Stimulated activated CD4-positive, alpha-beta T cell treated with anti-CD3 and anti-CD28 coated beads, Interleukin-4, amount 100 ng/mL, for 48 hours (primary cell): ENCODE measurements around the gene PSAT1.
A peak's percentile ranks its signal among the peaks of the same experiment; 100 is the strongest.

Experiments
- DNase-seq, 2 donors: peaks; one replicate each; pipeline ENCODE4 v3.0.0-alpha.2; 2020; ENCODE audit warnings: low read depth in 2 of 2

The PSAT1 gene

GRCh38 chr9:78292716-78293497, 4.0 kb upstream of the PSAT1 start:
- DNase-seq, result no peak

- DNase-seq, result no peak
Observed at GRCh38 chr9:78294290-78295176, 2.4 kb upstream of the PSAT1 start.

GRCh38 chr9:78295177-78295575, 1.7 kb upstream of the PSAT1 start:
- no peak for DNase-seq

GRCh38 chr9:78295731-78296130, 1.2 kb upstream of the PSAT1 start:
- no peak for DNase-seq

GRCh38 chr9:78296201-78296892, 578 bp upstream of the PSAT1 start:
- peak in 1 of 2 donors; percentile 19 for DNase-seq

- no peak for DNase-seq
Observed at GRCh38 chr9:78297672-78297961, 692 bp downstream of the PSAT1 start.

GRCh38 chr9:78298046-78298765, 1.3 kb downstream of the PSAT1 start:
- DNase-seq, result peak in 1 of 2 donors; percentile 22

- DNase-seq, result no peak
Observed at GRCh38 chr9:78300209-78300608, 3.3 kb downstream of the PSAT1 start.

GRCh38 chr9:78301466-78301865, 4.5 kb downstream of the PSAT1 start:
- DNase-seq, result no peak

- DNase-seq, result no peak
Observed at GRCh38 chr9:78303377-78304062, 6.6 kb downstream of the PSAT1 start.

- no peak for DNase-seq
Observed at GRCh38 chr9:78304357-78304756, 7.4 kb downstream of the PSAT1 start.

- DNase-seq, result no peak
Observed at GRCh38 chr9:78306222-78307076, 9.5 kb downstream of the PSAT1 start.

GRCh38 chr9:78307360-78307759, 10.4 kb downstream of the PSAT1 start:
- DNase-seq, result no peak

- no peak for DNase-seq
Observed at GRCh38 chr9:78309066-78309465, 12.1 kb downstream of the PSAT1 start.

- no peak for DNase-seq
Observed at GRCh38 chr9:78311075-78311474, 14.2 kb downstream of the PSAT1 start.

- DNase-seq, result no peak
Observed at GRCh38 chr9:78311886-78312524, 15.1 kb downstream of the PSAT1 start.

GRCh38 chr9:78314550-78314949, 17.6 kb downstream of the PSAT1 start:
- no peak for DNase-seq

GRCh38 chr9:78314953-78315870, 18.3 kb downstream of the PSAT1 start:
- no peak for DNase-seq
